Stimulated activated CD8-positive, alpha-beta memory T cell treated with anti-CD3 and anti-CD28 coated beads, Interleukin-7, amount 100 ng/mL, for 4 hours (primary cell): ENCODE results near the gene APBA1.

ENCODE experiments used
- DNase-seq, 2 donors: peaks; one replicate each; pipeline ENCODE4 v3.0.0-alpha.2; 2020; ENCODE audit warnings: low read depth in 2 of 2

Gene APBA1

DNA sequence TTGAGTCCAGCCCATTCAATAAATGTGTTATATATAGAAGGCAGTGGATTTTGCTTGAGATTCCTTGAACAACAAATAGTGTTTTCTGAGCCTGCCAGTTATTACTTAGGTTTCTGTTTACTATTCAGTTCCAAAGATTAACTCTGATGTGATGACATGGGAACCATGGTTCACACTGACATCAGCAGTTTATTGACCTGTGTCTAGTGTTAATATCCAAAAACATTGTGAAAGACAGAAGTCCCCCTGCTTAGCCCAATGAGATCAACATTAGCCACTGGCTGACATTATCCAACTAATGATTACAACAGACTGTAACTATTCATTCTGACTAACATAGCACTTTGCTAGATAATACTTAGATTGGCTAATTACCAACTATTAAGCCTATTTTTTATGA lies 14.9 kb downstream of the APBA1 start:
- no peak for DNase-seq

DNA sequence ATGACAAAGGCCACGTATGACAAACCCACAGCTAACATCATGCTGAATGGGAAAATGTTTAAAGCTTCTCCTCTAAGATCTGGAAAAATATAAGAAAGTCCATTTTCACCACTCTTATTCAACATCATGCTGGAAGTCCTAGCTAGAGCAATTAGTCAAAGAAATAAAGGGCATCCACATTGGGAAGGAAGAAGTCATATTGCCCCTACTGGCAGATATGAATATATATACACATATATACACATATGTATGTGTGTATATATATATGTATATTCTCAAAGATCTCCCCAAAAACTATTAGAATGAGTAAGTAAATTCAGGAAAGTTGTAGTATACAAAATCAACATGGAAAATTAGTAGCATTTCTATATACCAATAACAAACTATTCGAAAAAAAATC lies 17.1 kb downstream of the APBA1 start:
- no peak for DNase-seq

- no peak for DNase-seq
Measured at GRCh38 chr9:69653261-69653660, 18.9 kb downstream of the APBA1 start.

DNA sequence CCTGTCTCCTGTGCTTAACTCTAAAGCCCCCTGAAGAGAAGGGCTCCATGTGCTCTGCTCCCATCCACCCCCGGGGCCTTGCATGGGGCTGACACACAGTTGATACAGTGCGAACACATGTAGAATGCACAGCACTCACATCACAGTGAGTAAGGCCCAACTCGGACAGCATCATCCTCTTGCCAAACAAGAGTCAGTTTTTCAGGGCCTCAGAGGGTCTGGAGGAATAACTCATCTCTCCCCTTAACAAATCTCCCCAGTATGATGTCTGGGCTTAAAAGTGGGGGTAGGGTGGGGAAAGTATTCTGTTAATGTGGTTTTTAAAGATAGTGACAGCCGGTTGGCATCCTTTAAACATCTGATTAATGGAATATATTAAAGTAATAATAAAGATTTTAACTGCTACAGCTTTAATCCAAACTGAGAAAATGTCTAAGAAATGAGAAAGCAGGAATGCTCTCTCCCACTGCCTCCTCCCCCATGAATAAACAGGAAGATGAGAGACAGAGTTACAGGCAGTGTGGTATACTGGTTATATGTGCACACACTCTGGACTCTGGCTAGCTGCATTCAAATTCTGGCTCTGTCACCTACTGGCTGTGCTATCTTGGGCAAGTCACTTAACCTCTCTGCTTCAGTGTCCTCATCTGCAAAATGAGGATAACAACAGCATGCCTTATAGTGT lies 22.5 kb downstream of the APBA1 start:
- no peak for DNase-seq

- no peak for DNase-seq
Measured at GRCh38 chr9:69647804-69648203, 24.4 kb downstream of the APBA1 start.

- no peak for DNase-seq
Measured at GRCh38 chr9:69646810-69647209, 25.4 kb downstream of the APBA1 start.

DNA sequence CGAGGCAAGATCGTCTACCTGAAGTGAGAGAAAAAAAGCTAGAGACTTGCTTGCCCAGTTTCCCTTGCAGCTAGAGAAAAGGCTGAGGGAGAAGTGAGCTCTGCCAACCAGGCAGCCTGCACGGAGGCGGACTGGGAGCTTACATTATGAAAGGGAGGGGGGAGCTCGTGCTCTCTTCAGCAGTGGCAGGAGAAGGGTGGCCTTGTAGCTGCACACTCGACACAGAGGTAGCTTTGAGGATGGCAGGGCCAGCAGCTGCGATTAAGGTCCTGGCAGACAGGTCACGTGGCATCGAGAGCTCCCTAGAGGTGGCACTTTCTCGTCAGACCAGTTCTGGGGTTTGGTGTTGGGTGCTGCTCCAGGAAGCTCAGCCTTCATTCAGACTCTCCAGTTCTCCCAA lies 26.7 kb downstream of the APBA1 start:
- DNase-seq, result no peak

DNA sequence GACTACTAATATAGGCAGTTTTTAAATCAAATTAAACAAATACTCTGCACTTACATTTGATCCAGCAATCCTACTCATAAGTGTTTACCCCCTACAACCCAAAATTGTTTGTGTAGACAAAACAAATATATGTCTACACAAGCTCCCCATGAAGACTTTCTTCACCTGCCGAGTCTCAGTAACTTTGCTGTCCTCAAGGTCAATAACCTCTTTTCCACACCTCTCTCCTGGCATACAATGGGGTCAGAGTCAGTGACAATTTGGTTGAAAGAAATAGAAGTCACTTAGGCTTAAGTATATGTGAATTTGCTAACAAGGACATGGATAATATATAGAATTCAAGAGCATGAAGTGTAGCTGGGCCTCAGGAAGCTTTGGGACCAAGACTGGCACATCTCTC lies 29.1 kb downstream of the APBA1 start:
- DNase-seq, result no peak

GRCh38 chr9:69637817-69638200 lies 34.4 kb downstream of the APBA1 start:
- DNase-seq, result no peak

- no peak for DNase-seq
Measured at GRCh38 chr9:69637193-69637816, 34.9 kb downstream of the APBA1 start.

- no peak for DNase-seq
Measured at GRCh38 chr9:69633716-69634115, 38.5 kb downstream of the APBA1 start.

DNA sequence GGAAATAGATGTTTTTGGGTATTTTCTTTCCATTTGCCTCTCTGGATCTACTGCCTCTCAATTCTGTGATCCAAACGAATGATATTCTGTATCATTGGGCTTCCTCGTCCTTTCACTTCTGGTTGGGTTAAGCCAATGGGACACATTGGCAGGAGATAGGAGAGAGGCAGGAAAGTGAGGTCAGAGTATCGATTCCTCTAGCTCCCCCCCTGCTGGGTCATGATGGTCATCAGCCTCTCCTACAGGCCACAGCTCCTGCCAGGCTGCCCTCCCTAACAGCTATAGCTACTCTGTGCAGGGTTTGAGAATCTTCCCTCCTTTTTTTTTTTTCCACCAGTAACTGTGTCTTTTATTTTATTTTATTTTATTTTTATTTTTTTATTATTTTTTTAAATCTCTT lies 39.4 kb downstream of the APBA1 start:
- no peak for DNase-seq

- DNase-seq, result no peak
Measured at GRCh38 chr9:69627281-69627680, 44.9 kb downstream of the APBA1 start.

DNA sequence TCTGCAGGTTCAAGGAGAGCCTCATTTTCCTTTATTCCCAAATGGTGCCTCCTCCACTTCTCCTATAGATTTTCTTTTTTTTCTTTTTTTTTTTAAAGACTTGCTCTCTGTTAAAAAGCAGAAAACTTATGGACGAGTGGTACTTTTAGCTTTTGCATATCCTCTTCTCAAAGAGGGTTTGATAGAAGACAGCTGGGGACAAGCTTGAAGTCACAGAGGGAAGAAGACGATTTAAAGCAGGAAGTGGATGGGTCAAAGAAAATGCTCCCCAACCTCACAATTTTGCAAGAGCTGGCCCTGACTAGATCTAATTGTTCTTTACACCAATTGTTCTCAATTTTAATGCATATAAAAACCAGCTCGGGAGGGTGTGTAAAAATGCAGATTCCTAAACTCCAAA lies 48.9 kb downstream of the APBA1 start:
- DNase-seq, result no peak

- DNase-seq, result no peak
Measured at GRCh38 chr9:69622676-69623075, 49.5 kb downstream of the APBA1 start.

GRCh38 chr9:69621730-69622460 lies 50.3 kb downstream of the APBA1 start:
- DNase-seq, result no peak

GRCh38 chr9:69620731-69621130 lies 51.4 kb downstream of the APBA1 start:
- DNase-seq, result no peak

DNA sequence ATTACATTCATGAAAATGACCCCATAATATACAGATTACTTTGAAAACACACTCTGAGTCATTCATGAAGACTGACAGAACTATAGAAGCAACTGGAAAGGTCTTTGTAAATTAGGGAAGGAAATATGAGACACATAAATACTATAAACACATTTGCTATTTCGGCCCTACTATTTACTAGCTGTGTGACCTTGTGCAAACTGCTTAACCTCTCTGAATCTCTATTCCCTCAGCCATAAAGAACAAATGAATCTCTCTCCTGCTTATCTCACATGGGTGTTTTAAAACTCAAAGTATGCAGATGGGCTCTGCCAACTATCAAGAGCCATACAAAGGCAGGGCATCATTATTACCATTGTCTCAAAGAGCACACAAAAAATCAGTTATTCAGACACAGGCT lies 52.9 kb downstream of the APBA1 start:
- no peak for DNase-seq

- no peak for DNase-seq
Measured at GRCh38 chr9:69617006-69617405, 55.2 kb downstream of the APBA1 start.

GRCh38 chr9:69615880-69616279 lies 56.3 kb downstream of the APBA1 start:
- DNase-seq, result no peak

DNA sequence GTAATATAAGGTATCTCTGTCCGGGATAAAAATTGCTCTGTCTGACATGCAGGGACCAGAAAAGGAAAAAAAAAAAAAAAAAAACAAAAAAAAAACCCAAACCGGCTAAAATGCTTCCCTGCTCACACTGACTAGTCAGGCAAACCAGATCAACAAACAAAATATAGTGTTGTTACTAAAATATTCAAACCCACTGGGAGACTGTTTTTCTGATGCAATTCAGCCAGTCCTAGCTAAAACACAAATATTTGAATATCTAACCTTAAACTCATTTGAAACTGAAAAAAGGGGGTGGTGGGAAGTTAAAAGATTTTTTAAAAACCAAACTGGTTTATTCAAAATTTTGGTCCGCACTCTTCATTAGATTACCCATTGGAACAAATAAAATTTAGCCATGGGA lies 61.0 kb downstream of the APBA1 start:
- DNase-seq, result no peak

- DNase-seq, result no peak
Measured at GRCh38 chr9:69609156-69609555, 63.0 kb downstream of the APBA1 start.

GRCh38 chr9:69606089-69606488 lies 66.1 kb downstream of the APBA1 start:
- DNase-seq, result no peak
